ENCODE data around the gene CD74.
A peak's percentile ranks its signal among the peaks of the same experiment; 100 is the strongest.
"Not testable (repeated sequence)": the region's sequence is repeated elsewhere in the genome, so short reads cannot be mapped to it uniquely, and the experiment has no call there.

CD74 gene

DNA sequence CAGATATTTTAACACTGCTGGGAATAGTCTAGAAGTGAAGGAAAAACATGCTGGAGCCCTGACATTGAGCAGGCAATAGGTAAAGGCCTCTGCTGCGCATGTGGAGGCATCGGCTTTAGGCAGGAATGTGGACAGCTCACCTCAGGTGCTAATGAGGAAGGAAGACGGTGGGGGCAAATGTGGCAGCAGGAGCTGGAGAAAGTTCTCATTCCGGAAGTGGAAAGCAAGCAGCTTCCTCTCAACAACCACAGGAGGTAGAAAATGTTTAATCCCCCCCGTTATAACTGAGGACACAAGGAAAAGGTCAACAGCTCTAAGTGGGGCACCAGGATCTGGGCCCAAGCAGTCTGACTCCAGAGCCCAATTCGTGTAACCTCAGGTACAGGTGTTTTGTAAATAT is 44.4 kb upstream of the CD74 start:
- no peak overlapping the region for H3K4me3 ChIP-seq (ENCODE audit: low read depth, low read length)
- TF ChIP-seq CTCF (IDR thresholded peaks at IDR 0.05; ENCODE audit: insufficient read depth, low read length, missing control alignments): no peak
- ChIA-PET POLR2A (no interaction called here), CTCF (interaction anchor here (0.7 to 7.8 kb wide), 12 partner anchors 12 to 389 kb away, joined by 3 to 157 read pairs (median 8); partner anchors contain the start of gene IRGM)
- DNase-seq (ENCODE audit: low read depth, low spot score): no peak

DNA sequence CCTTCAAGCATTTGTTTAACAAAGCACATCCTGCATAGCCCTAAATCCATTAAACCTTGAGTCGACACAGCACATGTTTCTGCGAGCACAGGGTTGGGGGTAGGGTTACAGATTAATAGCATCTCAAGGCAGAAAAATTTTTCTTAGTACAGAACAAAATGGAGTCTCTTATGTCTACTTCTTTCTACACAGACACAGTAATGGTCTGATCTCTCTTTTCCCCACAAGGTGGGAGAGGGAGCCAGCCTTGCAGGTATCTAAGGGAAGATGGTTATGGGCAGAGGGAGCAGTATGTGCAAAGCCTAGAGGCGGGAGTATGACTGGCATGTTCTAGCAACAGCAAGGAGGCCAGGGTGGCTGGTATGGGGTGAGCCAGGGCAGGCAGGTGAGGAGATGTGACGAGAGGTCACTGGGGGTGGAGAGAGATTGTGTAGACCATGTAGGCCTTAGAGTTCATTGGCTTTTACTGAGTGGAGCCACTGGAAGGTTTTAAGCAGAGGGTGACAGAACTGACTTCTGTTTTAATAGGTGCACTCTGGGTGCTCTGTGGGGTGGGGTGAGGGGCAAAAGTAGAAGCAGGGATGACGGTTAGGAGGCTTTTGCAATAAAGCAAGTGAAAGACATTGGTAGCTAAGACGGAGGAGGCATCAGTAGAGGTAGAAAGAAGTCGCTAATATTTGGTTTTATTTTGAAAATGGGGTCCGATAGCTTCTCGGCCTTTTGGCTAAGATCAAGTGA is 42.0 kb upstream of the CD74 start:
- no peak overlapping the region for H3K4me3 ChIP-seq (ENCODE audit: low read depth, low read length)
- no peak for TF ChIP-seq CTCF (IDR thresholded peaks at IDR 0.05; ENCODE audit: insufficient read depth, low read length, missing control alignments)
- ChIA-PET POLR2A (no interaction called here), CTCF (interaction anchor here (2.9 to 7.8 kb wide), 3 partner anchors 71 to 104 kb away, joined by 14 to 157 read pairs (median 124); no protein-coding TSS in a partner anchor)
- DNase-seq (ENCODE audit: low read depth, low spot score): no peak

DNA sequence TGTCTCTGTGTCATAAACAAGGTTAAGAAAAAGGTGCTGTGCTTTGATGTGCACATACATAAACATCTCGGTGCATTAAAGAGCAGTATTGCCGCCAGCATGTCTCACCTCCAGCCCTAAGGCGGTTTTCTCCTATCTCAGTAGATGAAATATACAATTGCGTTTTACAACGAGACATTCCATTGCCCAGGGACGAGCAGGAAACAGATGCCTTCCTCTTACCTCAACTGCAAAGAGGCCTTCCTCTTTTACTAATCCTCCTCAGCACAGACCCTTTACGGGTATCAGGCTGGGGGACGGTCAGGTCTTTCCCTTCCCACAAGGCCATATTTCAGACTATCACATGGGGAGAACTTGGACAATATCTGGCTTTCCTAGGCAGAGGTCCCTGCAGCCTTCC is 41.3 kb upstream of the CD74 start:
- CTCF ChIA-PET: interaction anchor here (1.2 kb wide), 1 partner anchor 94 kb away, joined by 3 read pairs; no protein-coding TSS in a partner anchor
- POLR2A ChIA-PET: not testable (repeated sequence)

DNA sequence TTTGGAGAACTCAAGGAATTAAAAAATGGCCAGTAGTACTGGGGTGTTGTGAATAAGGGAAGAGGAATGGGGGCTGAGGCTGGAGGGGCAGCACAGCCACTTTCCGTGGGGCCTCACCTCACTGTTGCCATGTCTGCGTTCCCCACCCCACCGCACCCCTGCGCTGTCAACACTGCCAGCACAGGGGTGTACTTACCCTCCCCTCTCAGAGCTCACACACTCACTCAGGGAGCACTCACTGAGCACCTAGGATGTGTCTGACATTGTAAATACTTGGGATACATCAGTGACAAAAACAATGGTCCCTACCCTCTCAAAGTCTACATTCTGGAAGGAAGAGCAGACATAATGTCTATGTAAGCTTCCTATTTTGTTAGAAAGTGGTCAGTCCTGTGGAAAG is 40.2 kb upstream of the CD74 start:
- TF ChIP-seq CTCF (IDR thresholded peaks at IDR 0.05; ENCODE audit: insufficient read depth, low read length, missing control alignments): no peak
- no peak overlapping the region for H3K4me3 ChIP-seq (ENCODE audit: low read depth, low read length)
- POLR2A ChIA-PET: no interaction called here
- DNase-seq (ENCODE audit: low read depth, low spot score): no peak
- CTCF ChIA-PET: interaction anchor here (0.8 to 5.1 kb wide), 5 partner anchors 11 to 248 kb away, joined by 3 to 40 read pairs (median 3); partner anchors contain the start of gene RBM22

More for the DNA sequence above, 41.3 kb upstream of the CD74 start:
- not testable (repeated sequence) for DNase-seq (ENCODE audit: low read depth, low spot score); H3K4me3 ChIP-seq (ENCODE audit: low read depth, low read length)

DNA sequence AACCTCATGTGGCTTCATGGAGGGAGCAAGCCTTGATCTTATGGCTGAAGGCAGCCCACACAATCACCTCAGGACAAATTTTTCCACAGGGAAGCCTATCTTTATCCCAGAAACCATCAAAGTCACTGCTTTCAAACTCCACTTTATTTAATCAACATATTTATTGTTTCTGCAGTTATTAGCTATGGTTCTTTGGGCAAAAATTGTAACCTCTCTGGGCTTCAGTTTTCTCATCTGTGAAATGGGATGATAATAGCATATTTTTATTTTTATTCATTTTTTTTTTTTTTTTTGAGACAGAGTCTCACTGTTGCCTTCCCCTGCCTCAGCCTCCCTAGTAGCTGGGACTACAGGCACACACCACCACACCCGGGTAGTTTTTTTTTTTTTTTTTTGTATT is 38.9 kb upstream of the CD74 start:
- TF ChIP-seq CTCF (IDR thresholded peaks at IDR 0.05; ENCODE audit: insufficient read depth, low read length, missing control alignments): no peak
- ChIA-PET CTCF (interaction anchor here (0.9 to 5.1 kb wide), 7 partner anchors 9 to 109 kb away, joined by 3 to 40 read pairs (median 15); no protein-coding TSS in a partner anchor), POLR2A (no interaction called here)
- H3K4me3 ChIP-seq (ENCODE audit: low read depth, low read length): no peak overlapping the region
- no peak for DNase-seq (ENCODE audit: low read depth, low spot score)

DNA sequence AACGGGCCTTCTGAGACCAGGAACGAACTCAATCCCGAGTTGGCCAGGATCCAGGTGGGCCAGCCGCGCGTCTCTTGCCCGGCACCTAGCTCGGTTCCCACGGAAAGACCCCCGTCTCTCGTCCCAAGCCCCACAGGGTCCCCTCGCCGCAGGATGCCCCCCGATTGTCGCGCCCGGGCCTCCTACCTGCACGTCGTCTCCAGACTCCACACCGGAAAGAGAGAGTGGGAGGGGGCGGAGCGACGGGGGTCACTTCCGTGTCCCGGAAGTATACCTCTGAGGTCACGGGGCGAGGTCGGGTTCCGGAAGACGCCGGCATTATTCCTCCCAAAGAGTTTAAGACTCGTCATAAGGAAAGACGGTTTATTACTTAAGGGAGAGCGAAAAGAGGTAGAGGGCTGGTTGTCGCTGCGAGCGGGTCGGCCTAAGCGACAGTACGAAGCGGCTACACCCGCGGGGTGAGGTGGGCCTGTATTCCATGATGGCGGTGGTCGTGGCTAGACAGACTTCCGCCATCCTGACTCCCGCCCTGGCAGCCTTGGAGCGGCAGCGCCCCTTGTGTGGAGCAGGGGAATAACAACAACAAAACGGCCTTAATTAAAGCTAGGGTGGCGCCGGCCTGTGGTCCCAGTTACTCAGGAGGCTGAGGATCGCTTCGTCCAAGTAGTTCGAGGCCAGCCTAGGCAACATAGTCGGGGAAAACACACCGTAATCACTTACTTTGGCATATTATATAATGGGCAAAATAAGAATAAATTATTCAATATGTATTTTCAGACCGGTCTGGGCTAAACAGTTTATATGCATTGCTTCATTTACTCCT is 37.0 kb upstream of the CD74 start, which contains the start of gene RPS14:
Gene RPS14 (minus strand): TSS at position 223 of the 823 bp plus-strand sequence. CDS start 2,006 bp downstream, outside the sequence.
- ChIA-PET CTCF (interaction anchor here (0.6 to 5.1 kb wide), 33 partner anchors 9 to 615 kb away, joined by 3 to 40 read pairs (median 4); partner anchors contain the start of gene SYNPO), POLR2A (interaction anchor here (0.6 to 1.2 kb wide), 15 partner anchors 9 to 332 kb away, joined by 3 to 5 read pairs (median 3); partner anchors contain the start of genes DCTN4, RBM22 and SYNPO)
- peak; percentile 93 for TF ChIP-seq CTCF (IDR thresholded peaks at IDR 0.05; ENCODE audit: insufficient read depth, low read length, missing control alignments)

More for the DNA sequence above, 37.0 kb upstream of the CD74 start, which contains the start of gene RPS14:
- DNase-seq (ENCODE audit: low read depth, low spot score): peak; percentile 52
- peak within 1 kb of the TSS; percentile 68 for H3K4me3 ChIP-seq (ENCODE audit: low read depth, low read length)
